SK-N-MC (cell line): ENCODE measurements around the gene PACRGL.

Experiments used
- EZH2 ChIP-seq: fragments of 200-600 bp; sonication (generic); IDR thresholded peaks from one replicate; pipeline ENCODE4 v1.6.1; 2017; ENCODE audit warnings: antibody characterized with exemption
- POLR2AphosphoS5 ChIP-seq: IDR thresholded peaks from 2 replicates; pipeline ENCODE4 v1.6.1; 2012; ENCODE audit warnings: mild to moderate bottlenecking, low read depth, low read length, borderline replicate concordance

DNA sequence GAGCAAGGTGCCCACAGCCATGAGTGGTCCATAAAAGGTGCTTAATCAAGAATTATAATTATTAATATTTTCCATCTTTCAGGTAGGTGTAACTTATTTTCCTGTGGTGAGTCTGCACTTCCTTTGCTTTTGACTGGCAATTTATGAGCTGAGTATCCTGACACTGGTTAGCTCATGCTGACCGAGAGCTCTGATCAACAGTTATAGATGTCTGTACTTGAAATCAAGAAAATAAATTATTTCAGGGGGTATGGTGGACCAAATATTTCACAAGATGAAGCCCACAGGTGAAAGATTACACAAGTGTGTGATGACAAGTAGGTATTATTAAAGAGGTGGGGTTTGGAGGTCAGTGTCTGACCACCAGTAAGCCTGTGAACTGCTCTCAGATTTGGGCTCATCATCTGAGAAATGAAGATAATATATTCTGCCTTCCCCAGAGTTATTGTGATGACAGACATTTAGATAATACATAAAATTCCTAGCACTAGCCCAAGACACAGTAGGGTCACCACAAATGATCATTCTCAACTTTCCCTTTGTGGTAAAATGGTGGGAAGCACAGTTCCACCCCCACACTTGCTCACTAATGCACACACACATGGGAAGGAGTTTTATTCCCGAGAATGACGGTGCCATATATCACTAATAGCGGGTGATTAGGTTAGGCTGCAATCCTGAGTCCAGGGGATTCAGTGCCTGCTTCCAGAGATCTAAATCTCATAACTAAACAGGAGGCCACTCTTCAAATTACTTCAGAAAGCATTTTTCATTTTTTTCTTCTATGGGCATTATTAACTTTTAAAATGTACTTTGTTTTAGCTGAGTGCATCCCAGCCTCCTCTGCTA is 34.0 kb upstream of the PACRGL start:
- TF ChIP-seq EZH2 (no peak), POLR2AphosphoS5 (no peak)
